Fibroblast of lung (primary cell): ENCODE data around the gene PPOX.

Experiments
- CTCF ChIP-seq, 2 donors: IDR thresholded peaks in 1 of 2; conservative IDR thresholded peaks in 1 of 2; 1 replicate in 1 of 2; 2 replicates in 1 of 2; pipeline ENCODE4 v1.5.1; 2011 to 2012; ENCODE audit warnings: low read length in 2 of 2, control low read depth in 1 of 2, inconsistent platforms in 1 of 2, low read depth in 1 of 2, mild to moderate bottlenecking in 1 of 2
- EZH2 ChIP-seq: IDR thresholded peaks from 2 replicates; pipeline ENCODE4 v1.5.1; 2012; ENCODE audit warnings: low read length, control low read depth, mild to moderate bottlenecking; ENCODE audit errors: missing control alignments

- TF ChIP-seq CTCF (conservative IDR thresholded peaks at IDR 0.05 in 1 of 2, IDR thresholded peaks at IDR 0.05 in 1 of 2; ENCODE audit: low read depth in 1 of 2, low read length in 2 of 2) (no peak), EZH2 (no peak)
These were observed 29.9 kb downstream of the PPOX start for GRCh38 chr1:161196111-161196510.
